ENCODE data around the gene SEMA3D. TPM values are rescaled to one million over a fixed set of nuclear protein-coding genes. Genes with fewer than 3 reads are reported as not detected.

The SEMA3D gene
- total and polyA plus RNA-seq, 2 of the 13 experiments (the other 11 are each of a cell fraction or from before 2014, with no cell fraction given): 0.07 TPM; not detected in 1

GRCh38 chr7:85081846-85082245 is 105.0 kb downstream of the SEMA3D start:
- 0% methylated on average over 1 of the region's 1 CpG for WGBS (ENCODE audit: low lambda C conversion rate)
- FAIRE-seq (no peak), DNase-seq (ENCODE audit: low spot score) (no peak), ATAC-seq (no peak)
- in situ Hi-C loops (cut with HindIII; ENCODE audit: extremely low pct_ligation_motif_present, low pct_unique_long_range_greater_than_20kb): no loop called here
- Histone ChIP-seq H3K4me2 (ENCODE audit: low read depth, low read length) (no peak overlapping the region), H3K4me1 (ENCODE audit: insufficient read depth, low read length) (no peaks in the 10 kb centered on the region), H3K79me2 (ENCODE audit: insufficient read depth, low read length) (no peaks in the 10 kb centered on the region), H2AFZ (ENCODE audit: low read length) (no peak overlapping the region), H4K20me1 (ENCODE audit: insufficient read depth, low read length) (no peaks in the 10 kb centered on the region), H3K36me3 (replicated peaks in 1 of 2; ENCODE audit: control insufficient read depth in 1 of 2, insufficient read depth in 2 of 2, low read length in 2 of 2) (no peaks in the 10 kb centered on the region), H3K4me3 (replicated peaks in 1 of 3; ENCODE audit: insufficient read depth in 1 of 3, low read depth in 2 of 3, low read length in 3 of 3) (no peak overlapping the region), H3K27ac (ENCODE audit: extremely low read length, insufficient read depth, low read length) (no peak overlapping the region), H3K9me3 (ENCODE audit: low read length) (no peaks in the 10 kb centered on the region), H3K27me3 (ENCODE audit: control insufficient read depth in 1 of 2, insufficient read depth in 2 of 2, low read length in 2 of 2) (no peaks in the 10 kb centered on the region), H3K9ac (ENCODE audit: insufficient read depth, low read depth, low read length) (no peak overlapping the region)
- ChIA-PET CTCF (ENCODE audit: low intra/inter-chr PET ratio, low total read pairs) (no interaction called here), POLR2A (no interaction called here)
- no TSS peak for BruUV-seq (replicated peaks)
- intact Hi-C loops (cut with micrococcal nuclease; ENCODE audit: unreplicated experiment): no loop called here
- TF ChIP-seq WIZ (CRISPR knock-in tag; IDR thresholded peaks at IDR 0.05) (no peak), ZBTB1 (CRISPR knock-in tag; IDR thresholded peaks at IDR 0.05; ENCODE audit: borderline replicate concordance) (no peak), ZNF207 (IDR thresholded peaks at IDR 0.05; ENCODE audit: borderline replicate concordance) (no peak), ZC3H13 (CRISPR knock-in tag; IDR thresholded peaks at IDR 0.05) (no peak), CHCHD3 (CRISPR knock-in tag; IDR thresholded peaks at IDR 0.05) (no peak), FLYWCH1 (CRISPR knock-in tag; IDR thresholded peaks at IDR 0.05) (no peak), FOXP1 (IDR thresholded peaks at IDR 0.05) (no peak), FOXP1 (CRISPR knock-in tag; IDR thresholded peaks at IDR 0.05) (no peak), TFDP1 (CRISPR knock-in tag; IDR thresholded peaks at IDR 0.05; ENCODE audit: borderline replicate concordance) (no peak), KAT8 (CRISPR knock-in tag; IDR thresholded peaks at IDR 0.05) (no peak), NFE2L1 (CRISPR knock-in tag; IDR thresholded peaks at IDR 0.05; ENCODE audit: borderline replicate concordance) (no peak)
- TF ChIP-seq, protein P1, sequence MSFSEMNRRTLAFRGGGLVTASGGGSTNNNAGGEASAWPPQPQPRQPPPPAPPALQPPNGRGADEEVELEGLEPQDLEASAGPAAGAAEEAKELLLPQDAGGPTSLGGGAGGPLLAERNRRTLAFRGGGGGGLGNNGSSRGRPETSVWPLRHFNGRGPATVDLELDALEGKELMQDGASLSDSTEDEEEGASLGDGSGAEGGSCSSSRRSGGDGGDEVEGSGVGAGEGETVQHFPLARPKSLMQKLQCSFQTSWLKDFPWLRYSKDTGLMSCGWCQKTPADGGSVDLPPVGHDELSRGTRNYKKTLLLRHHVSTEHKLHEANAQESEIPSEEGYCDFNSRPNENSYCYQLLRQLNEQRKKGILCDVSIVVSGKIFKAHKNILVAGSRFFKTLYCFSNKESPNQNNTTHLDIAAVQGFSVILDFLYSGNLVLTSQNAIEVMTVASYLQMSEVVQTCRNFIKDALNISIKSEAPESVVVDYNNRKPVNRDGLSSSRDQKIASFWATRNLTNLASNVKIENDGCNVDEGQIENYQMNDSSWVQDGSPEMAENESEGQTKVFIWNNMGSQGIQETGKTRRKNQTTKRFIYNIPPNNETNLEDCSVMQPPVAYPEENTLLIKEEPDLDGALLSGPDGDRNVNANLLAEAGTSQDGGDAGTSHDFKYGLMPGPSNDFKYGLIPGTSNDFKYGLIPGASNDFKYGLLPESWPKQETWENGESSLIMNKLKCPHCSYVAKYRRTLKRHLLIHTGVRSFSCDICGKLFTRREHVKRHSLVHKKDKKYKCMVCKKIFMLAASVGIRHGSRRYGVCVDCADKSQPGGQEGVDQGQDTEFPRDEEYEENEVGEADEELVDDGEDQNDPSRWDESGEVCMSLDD (CRISPR knock-in tag; IDR thresholded peaks at IDR 0.05; ENCODE audit: borderline replicate concordance): no peak
